Measurements from ENCODE around the gene ZNF341. TPM values are rescaled to one million over a fixed set of nuclear protein-coding genes. Genes with fewer than 3 reads are reported as not detected.
A peak's percentile ranks its signal among the peaks of the same experiment; 100 is the strongest.
"Not testable (repeated sequence)": the region's sequence is repeated elsewhere in the genome, so short reads cannot be mapped to it uniquely, and the experiment has no call there.

ZNF341 gene
- total RNA-seq = 1.8 TPM
- long read RNA-seq, partial matches to known transcripts = 1 of 4 reads
- long read RNA-seq, other reads (novel, unspliced or antisense) = 1 of 4 reads

GRCh38 chr20:33731693-33732165 lies at the start of gene ZNF341:
ZNF341 (plus strand) TSS chr20:33731996; CDS start chr20:33732022, 26 bp downstream.
- DNase-seq (ENCODE audit: missing footprints) (peak; percentile 95), ATAC-seq (peak; percentile 91)
- intact Hi-C loops (cut with DNase I) = loop anchor here (5.0 to 10.0 kb wide), 3 partner anchors 81 to 277 kb away; partner anchors contain the start of gene CHMP4B

GRCh38 chr20:33684533-33685327 lies 47.1 kb upstream of the ZNF341 start:
- intact Hi-C loops (cut with DNase I) = no loop called here
- peak; percentile 45 for DNase-seq (ENCODE audit: missing footprints)
- ATAC-seq = no peak

- DNase-seq (ENCODE audit: missing footprints) (peak; percentile 63), ATAC-seq (no peak)
- intact Hi-C loops (cut with DNase I) = no loop called here
Observed at GRCh38 chr20:33685328-33686099, 46.3 kb upstream of the ZNF341 start.

- intact Hi-C loops (cut with DNase I) = no loop called here
- peak; percentile 99 for DNase-seq (ENCODE audit: missing footprints)
- peak; percentile 99 for ATAC-seq
Observed at GRCh38 chr20:33686100-33686983, 45.5 kb upstream of the ZNF341 start, which contains the start of gene E2F1. E2F1 (minus strand) TSS chr20:33686385; CDS start chr20:33686264, 121 bp downstream.

GRCh38 chr20:33686984-33687366 lies 44.8 kb upstream of the ZNF341 start:
- no peak for ATAC-seq
- intact Hi-C loops (cut with DNase I) = no loop called here
- DNase-seq (ENCODE audit: missing footprints) = no peak

- intact Hi-C loops (cut with DNase I) = no loop called here
- ATAC-seq (no peak), DNase-seq (ENCODE audit: missing footprints) (peak; percentile 55)
Observed at GRCh38 chr20:33687370-33687915, 44.4 kb upstream of the ZNF341 start.

- DNase-seq (ENCODE audit: missing footprints) (peak; percentile 0), ATAC-seq (no peak)
- intact Hi-C loops (cut with DNase I) = no loop called here
Observed at GRCh38 chr20:33687993-33688937, 43.5 kb upstream of the ZNF341 start.

- ATAC-seq = no peak
- DNase-seq (ENCODE audit: missing footprints) = peak; percentile 32
- intact Hi-C loops (cut with DNase I) = no loop called here
Observed at GRCh38 chr20:33688938-33689424, 42.8 kb upstream of the ZNF341 start.

GRCh38 chr20:33689493-33689892 lies 42.3 kb upstream of the ZNF341 start:
- ATAC-seq (no peak), DNase-seq (ENCODE audit: missing footprints) (no peak)
- intact Hi-C loops (cut with DNase I) = no loop called here

GRCh38 chr20:33689973-33690372 lies 41.8 kb upstream of the ZNF341 start:
- DNase-seq (ENCODE audit: missing footprints) (peak; percentile 42), ATAC-seq (no peak)
- intact Hi-C loops (cut with DNase I) = no loop called here

- intact Hi-C loops (cut with DNase I) = no loop called here
- DNase-seq (ENCODE audit: missing footprints) (no peak), ATAC-seq (no peak)
Observed at GRCh38 chr20:33693289-33693688, 38.5 kb upstream of the ZNF341 start.

GRCh38 chr20:33693741-33694638 lies 37.8 kb upstream of the ZNF341 start:
- ATAC-seq (peak; percentile 75), DNase-seq (ENCODE audit: missing footprints) (no peak)
- intact Hi-C loops (cut with DNase I) = no loop called here

- no peak for ATAC-seq
- intact Hi-C loops (cut with DNase I) = no loop called here
- DNase-seq (ENCODE audit: missing footprints) = no peak
Observed at GRCh38 chr20:33694639-33695012, 37.2 kb upstream of the ZNF341 start.

- ATAC-seq (no peak), DNase-seq (ENCODE audit: missing footprints) (no peak)
- intact Hi-C loops (cut with DNase I) = no loop called here
Observed at GRCh38 chr20:33696448-33696847, 35.3 kb upstream of the ZNF341 start.

- intact Hi-C loops (cut with DNase I) = no loop called here
- DNase-seq (ENCODE audit: missing footprints) (no peak), ATAC-seq (peak; percentile 79)
Observed at GRCh38 chr20:33697129-33697528, 34.7 kb upstream of the ZNF341 start.

- ATAC-seq; intact Hi-C loops (cut with DNase I); DNase-seq (ENCODE audit: missing footprints): not testable (repeated sequence)
Observed at GRCh38 chr20:33698966-33699365, 32.8 kb upstream of the ZNF341 start.

All from Right ventricle myocardium inferior (tissue), 1 donor.